IPS-18c (cell line): ENCODE measurements around the gene MBOAT7.
"Not testable (repeated sequence)": the region's sequence is repeated elsewhere in the genome, so short reads cannot be mapped to it uniquely, and the experiment has no call there.

Source experiments
- H3K4me3 ChIP-seq: 2 replicates; pipeline ENCODE4 v1.7.0; 2013; ENCODE audit warnings: low read depth, mild to moderate bottlenecking, low read length, moderate library complexity; ENCODE audit not compliant: insufficient read depth
- H3K9me3 ChIP-seq: one replicate; pipeline ENCODE4 v1.6.1; 2013; ENCODE audit warnings: mild to moderate bottlenecking, low read length, moderate library complexity; ENCODE audit not compliant: control insufficient read depth, insufficient read depth

MBOAT7 gene

GRCh38 chr19:54173951-54174834 lies 15.2 kb downstream of the MBOAT7 start:
- no peak overlapping the region for H3K4me3 ChIP-seq

GRCh38 chr19:54173359-54173699 lies 16.1 kb downstream of the MBOAT7 start:
- no peaks in the 10 kb centered on the region for H3K9me3 ChIP-seq
- H3K4me3 ChIP-seq, result no peak overlapping the region; the same call in 1 of the 2 replicates

More at GRCh38 chr19:54173951-54174834, 15.2 kb downstream of the MBOAT7 start:
- no peaks in the 10 kb centered on the region for H3K9me3 ChIP-seq

GRCh38 chr19:54172471-54173358 lies 16.7 kb downstream of the MBOAT7 start, which contains the start of gene TMC4:
Gene TMC4 (minus strand): TSS chr19:54173160. CDS start chr19:54173117, 43 bp downstream.
- peak within 1 kb of the TSS; percentile 55 for H3K4me3 ChIP-seq
- H3K9me3 ChIP-seq, result no peaks in the 10 kb centered on the region

GRCh38 chr19:54171736-54172431 lies 17.5 kb downstream of the MBOAT7 start:
- H3K4me3 ChIP-seq, H3K9me3 ChIP-seq: not testable (repeated sequence)

GRCh38 chr19:54169149-54169740 lies 20.1 kb downstream of the MBOAT7 start:
- H3K9me3 ChIP-seq, result no peaks in the 10 kb centered on the region
- no peak overlapping the region; the same call in 1 of the 2 replicates for H3K4me3 ChIP-seq

- no peaks in the 10 kb centered on the region for H3K9me3 ChIP-seq
- H3K4me3 ChIP-seq, result no peak overlapping the region
Measured at GRCh38 chr19:54168174-54168917, 21.0 kb downstream of the MBOAT7 start.

GRCh38 chr19:54165222-54165621 lies 24.2 kb downstream of the MBOAT7 start:
- Histone ChIP-seq H3K9me3 (no peaks in the 10 kb centered on the region), H3K4me3 (no peak overlapping the region)

GRCh38 chr19:54164369-54165068 lies 24.9 kb downstream of the MBOAT7 start:
- H3K4me3 ChIP-seq, result peak overlapping the region; percentile 38; the same call in 1 of the 2 replicates
- no peaks in the 10 kb centered on the region for H3K9me3 ChIP-seq

GRCh38 chr19:54162884-54163283 lies 26.5 kb downstream of the MBOAT7 start:
- peak overlapping the region; percentile 46; the same call in 1 of the 2 replicates for H3K4me3 ChIP-seq
- H3K9me3 ChIP-seq, result no peaks in the 10 kb centered on the region

- no peaks in the 10 kb centered on the region for H3K9me3 ChIP-seq
- H3K4me3 ChIP-seq, result peak overlapping the region; percentile 46
Measured at GRCh38 chr19:54162241-54162805, 27.1 kb downstream of the MBOAT7 start.

GRCh38 chr19:54160854-54161253 lies 28.5 kb downstream of the MBOAT7 start:
- H3K9me3 ChIP-seq, result no peaks in the 10 kb centered on the region
- H3K4me3 ChIP-seq, result peak overlapping the region; percentile 88; the same call in 1 of the 2 replicates

GRCh38 chr19:54160182-54160811 lies 29.1 kb downstream of the MBOAT7 start:
- H3K9me3 ChIP-seq, result no peaks in the 10 kb centered on the region
- peak overlapping the region; percentile 88 for H3K4me3 ChIP-seq

- Histone ChIP-seq H3K9me3 (no peaks in the 10 kb centered on the region), H3K4me3 (peak within 1 kb of the TSS; percentile 90)
Measured at GRCh38 chr19:54159352-54160181, 29.8 kb downstream of the MBOAT7 start, which contains the start of gene LENG1. Gene LENG1 (minus strand): TSS chr19:54159721. CDS start chr19:54159695, 26 bp downstream.

GRCh38 chr19:54158812-54159351 lies 30.5 kb downstream of the MBOAT7 start:
- Histone ChIP-seq H3K9me3 (no peaks in the 10 kb centered on the region), H3K4me3 (peak overlapping the region; percentile 90)
